NCI-H2081 treated with DMSO at 0.1 percent for 48 hours (cell line): ENCODE data around the gene MAP3K12.

Experiments used
- DNase-seq: peaks from one replicate; lab custom pipeline; 2025; lab: John Stamatoyannopoulos, UW

The MAP3K12 gene

DNA sequence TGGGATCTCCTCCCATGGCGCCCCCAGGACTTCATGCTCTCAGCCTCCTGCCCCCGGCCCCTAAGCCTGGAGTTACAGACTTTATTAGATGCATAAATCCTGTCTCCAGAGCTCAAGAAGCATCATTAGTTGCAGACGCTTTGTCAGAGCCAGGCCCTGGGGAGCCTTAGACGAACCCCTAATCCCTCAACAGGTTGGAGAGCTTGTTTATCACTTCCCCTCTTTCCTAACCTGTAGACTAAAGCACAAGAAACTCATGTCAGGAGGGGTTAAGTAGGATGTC lies 8.3 kb upstream of the MAP3K12 start:
- no peak for DNase-seq

DNA sequence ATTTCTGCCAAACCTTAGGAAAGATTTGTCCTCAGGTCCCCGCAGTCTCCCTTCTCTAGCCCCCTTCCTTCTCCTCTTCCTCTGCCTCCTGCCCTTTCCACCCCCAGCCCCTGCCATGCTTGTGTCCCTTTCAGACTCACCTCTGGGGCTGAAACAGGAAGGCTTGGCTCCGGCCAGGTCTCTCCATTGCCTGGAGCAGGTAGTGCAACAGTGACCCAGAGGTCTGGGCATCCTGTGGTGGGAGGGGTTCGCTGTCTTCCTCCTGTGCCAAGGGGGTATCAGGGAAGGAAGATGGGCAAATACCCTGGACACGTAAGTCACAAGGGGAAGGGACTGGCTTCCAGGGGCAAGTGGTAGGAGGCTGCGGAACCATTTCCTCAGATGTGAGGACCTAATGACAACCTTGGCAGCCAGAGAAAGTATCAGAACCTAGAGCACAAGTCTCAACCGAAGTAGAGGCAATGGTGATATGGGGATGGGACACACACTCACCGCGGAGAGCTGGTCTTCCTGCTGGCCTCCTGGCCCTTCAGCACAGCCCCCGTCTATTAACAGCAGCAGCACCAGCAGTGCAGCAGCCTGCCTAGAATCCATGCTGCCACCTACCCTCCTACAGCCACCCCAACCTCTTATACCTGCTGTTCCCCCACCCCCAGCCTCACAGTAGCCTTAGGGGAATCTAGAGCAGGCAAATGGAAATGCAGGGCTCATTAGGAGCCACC lies 7.8 kb upstream of the MAP3K12 start, which contains the start of gene NPFF:
TSS of gene NPFF (minus strand) at position 604 of the 722 bp plus-strand sequence. CDS start at position 594, 10 bp downstream.
- no peak for DNase-seq

DNA sequence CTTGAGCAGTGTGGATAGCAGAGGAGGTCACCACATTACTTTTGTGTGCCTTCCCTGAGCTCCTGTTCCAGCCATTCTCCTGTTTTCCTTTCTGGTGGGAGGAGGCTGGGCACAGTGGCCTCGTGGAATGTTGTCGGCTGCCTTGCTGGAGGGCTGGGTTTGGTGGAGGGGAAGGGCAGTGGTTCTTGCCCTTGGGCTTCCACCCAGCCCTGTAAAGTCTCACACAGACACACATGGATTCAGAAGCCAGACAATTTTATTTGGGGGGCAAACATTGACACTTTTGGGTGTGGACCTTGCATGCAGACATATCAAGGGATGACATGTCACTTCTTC lies 7.2 kb upstream of the MAP3K12 start:
- no peak for DNase-seq

DNA sequence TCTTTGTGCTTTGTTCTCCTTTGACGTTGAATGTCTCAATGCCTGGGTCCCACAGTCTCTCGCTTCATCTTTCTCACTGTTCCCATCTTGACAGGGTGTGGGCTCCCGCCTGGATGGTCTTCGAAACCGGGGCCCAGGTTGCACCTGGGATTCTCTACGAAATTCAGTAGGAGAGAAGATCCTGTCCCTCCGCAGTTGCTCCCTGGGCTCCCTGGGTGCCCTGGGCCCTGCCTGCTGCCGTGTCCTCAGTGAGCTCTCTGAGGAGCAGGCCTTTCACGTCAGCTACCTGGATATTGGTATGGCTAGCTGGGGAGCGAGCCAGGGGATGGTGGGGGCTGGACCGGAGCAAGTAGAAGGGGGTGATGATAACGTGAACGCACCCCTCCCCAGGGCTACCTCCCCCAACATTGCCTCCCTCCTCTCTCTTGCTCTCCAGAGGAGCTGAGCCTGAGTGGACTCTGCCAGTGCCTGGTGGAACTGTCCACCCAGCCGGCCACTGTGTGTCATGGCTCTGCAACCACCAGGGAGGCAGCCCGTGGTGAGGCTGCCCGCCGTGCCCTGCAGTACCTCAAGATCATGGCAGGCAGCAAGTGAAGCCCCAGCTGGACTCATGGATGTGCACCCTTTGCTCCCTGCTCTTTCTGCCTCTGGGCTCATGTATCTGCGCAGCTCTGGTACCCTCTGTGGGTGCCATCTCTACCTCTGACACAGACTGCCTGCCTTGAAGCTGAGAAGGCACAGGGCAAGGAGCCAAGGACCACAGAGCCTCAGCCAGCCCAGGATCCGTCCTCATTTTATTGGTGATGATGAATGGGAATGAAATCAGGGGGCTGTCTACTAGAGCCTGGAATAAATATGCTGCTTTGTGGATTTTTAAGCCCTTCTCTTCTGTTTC lies 6.5 kb upstream of the MAP3K12 start:
- DNase-seq = no peak

DNA sequence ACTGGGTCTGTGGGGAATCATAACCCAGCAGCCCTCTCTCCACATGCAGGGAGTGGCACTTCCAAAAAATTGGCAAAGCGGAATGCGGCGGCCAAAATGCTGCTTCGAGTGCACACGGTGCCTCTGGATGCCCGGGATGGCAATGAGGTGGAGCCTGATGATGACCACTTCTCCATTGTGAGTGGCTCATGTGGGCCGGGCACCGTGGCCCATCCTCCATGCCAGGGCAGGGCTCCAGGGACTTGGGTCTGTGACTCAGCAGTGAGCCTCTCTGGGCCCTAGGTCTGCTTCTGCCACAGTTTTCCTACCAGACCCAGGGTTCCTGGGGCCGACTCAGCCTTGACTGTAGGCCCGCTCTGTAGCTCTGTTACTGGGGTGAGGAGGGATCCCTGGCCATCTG lies 5.8 kb upstream of the MAP3K12 start:
- DNase-seq = no peak

DNA sequence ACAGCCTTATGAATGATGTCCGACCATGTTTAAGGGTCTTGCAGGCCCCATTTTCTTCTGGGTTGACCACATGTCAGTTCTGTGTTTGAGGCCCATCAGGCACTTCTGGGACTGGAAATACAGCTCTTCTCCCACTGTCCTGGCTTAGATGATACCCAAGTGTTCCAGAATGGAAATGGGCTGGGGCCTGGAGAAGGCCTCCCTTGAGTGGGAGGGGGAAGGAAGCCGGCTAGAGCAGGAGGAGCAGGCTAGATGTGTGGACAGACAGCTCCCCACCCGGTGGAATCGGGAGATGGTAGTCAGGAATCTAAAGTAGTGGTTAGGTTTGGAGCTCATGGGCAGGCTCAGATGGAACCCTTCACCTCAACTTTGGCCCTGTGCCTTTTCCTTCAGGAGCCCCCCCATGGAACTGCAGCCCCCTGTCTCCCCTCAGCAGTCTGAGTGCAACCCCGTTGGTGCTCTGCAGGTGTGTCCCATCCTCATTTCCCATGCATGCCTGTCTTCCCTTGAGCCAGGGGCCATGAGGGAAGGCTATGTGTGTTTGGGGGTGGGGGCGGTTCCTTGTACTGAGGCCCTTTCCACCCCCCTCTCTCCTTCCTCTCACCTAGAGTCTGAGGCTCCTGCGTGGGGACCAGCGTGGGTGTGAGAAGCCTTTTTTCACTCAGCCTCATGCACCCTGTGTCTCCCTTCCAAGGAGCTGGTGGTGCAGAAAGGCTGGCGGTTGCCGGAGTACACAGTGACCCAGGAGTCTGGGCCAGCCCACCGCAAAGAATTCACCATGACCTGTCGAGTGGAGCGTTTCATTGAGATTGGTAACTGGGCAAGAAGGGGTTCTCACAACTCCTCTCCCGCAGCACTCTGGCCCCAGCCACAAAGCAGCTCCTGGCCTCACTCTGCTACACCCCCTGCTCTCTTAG lies 5.0 kb upstream of the MAP3K12 start:
- no peak for DNase-seq

DNA sequence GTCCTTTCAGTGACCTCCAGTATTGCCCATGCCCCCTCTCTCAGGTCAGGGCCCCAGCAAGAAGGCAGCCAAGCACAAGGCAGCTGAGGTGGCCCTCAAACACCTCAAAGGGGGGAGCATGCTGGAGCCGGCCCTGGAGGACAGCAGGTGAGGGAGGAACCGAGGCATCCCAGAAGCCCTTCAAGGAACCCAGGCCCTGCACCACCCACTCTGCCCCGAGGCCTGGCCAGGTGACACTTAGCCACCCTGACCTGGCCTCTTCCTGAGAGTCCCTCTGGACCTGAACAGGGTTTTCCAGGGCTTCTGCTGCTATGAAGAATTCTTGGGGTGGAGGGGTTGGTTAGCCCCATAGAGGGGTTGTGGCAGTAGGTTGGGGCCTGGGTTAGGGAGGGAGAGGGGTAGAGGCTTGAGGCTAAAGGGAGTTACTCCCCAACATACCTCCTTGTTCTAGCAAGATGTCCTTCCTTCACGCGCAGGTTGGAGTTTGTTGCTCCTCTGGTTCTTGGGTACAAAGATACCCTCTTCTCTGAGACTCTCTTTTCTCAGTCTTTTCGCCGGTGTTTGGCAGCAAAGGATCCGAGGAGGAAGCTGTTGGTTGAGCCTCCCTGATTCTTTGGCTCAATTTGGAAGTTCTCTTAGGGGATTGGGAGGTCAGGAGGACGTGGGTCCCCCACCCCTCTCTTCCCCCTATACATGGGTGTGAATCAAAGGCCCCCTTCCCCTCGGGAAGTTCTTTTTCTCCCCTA lies 3.9 kb upstream of the MAP3K12 start:
- no peak for DNase-seq

DNA sequence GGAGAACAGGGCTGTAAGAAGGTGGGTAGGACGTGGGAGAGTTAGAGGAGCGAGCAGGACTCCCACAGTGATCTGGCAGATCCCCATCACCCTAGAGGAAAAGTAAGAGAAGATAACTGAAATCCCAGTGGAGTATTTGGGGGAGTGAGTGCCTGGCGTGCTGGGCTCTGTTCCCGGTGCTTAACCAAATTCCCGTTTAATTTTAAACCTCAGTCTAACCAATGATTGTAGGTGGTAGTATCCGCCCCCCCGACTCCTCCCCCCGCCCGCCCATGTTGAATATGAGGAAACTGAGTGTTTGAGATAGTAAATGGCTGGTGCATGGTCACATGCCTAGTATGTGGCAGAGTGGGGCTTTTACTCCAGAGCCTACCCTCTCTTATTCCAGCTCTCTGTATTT lies 3.1 kb upstream of the MAP3K12 start:
- DNase-seq = no peak

DNA sequence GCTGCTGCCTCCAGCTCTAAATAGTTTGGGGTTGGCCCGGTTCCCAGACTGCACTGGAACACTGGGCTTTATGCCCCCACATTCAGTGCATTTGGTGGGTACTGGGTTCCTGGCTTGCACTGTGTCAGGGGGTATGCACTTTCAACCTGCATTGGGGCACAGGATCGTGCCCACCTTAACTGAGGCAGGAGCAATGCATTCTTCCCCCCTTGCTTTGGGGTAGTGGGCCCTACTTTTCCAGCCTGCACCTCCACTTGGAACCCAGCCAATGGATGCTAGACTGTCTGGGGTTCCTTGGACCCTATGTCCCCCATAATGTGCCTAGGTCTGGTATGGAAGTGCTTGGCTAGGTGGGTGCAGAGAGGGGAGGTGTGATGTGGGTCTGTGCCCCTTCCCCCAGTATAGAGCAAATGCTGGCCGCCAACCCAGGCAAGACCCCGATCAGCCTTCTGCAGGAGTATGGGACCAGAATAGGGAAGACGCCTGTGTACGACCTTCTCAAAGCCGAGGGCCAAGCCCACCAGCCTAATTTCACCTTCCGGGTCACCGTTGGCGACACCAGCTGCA lies 2.4 kb upstream of the MAP3K12 start:
- no peak for DNase-seq

DNA sequence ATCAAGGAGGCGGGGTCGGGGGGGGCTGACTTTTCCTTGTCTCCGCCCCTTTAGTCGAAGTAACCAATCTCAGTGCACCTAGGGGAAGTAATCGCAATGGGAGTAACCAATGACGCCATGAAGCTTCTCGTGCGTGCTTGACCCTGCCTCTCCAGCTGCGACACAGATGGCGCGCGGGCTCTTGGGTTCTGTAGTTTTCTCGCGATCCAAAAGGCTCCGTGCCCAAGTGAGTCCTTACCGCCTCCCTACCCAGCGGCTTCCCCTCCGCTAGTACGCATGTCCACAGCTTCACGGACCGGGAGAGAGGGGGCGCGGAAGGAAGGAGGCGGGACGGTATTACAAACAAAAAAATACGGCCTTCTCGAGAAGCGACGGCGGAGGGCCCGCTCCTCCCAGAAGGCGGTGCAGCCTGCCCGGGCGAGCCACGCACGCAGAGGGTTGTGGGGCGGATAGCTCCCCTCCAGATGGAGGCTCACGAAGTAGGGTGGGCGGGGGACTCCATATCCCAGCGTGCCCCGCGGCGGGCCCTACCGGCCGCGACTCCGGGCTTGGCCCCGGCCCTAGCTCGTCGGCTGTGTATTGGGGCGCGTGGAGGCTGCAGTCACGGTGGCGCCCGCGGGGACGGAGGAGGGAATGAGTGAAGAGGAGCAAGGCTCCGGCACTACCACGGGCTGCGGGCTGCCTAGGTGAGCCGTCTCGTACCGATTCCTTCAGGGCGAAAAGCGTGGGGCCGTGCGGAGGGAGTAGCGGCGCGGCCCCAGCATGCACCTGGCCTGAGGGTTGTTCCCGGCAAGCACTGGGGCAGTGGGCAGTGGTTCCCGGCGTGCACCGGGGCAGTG lies 1.7 kb upstream of the MAP3K12 start, which contains the start of gene TARBP2:
TSS of gene TARBP2 (plus strand) at position 508 of the 839 bp plus-strand sequence. CDS start at position 634, 126 bp downstream.
- peak; percentile 99 for DNase-seq

DNA sequence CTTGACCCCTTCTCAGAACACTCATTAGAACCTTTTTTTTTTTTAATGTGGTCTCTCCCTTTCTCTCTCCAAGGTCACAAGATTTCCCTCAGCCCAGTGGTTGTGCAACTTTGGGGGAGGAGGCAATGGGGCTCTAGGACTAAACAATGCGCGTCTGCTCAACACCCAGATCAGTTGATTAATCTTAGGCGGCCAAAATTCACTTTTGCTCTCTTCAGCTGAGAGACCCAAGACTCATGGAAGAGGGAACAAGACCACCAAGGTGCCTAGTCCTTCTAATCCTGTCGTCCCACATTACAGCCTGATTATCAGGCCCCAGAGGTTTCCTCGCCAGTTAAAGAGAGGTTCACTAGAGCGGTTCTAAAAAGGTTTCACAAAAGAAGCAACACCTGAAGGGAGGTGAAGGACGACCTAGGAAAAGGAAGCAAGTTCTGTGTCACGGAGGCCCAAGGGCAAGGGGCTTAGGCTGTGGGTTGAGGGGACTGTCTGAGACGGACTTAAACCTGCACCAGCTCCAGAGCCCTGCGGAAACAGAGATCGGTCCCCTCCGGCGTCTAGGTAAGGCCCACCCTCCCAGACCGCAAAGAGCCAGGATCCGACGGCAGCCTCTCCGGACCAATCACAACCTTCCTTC lies 1.0 kb upstream of the MAP3K12 start:
- no peak for DNase-seq

DNA sequence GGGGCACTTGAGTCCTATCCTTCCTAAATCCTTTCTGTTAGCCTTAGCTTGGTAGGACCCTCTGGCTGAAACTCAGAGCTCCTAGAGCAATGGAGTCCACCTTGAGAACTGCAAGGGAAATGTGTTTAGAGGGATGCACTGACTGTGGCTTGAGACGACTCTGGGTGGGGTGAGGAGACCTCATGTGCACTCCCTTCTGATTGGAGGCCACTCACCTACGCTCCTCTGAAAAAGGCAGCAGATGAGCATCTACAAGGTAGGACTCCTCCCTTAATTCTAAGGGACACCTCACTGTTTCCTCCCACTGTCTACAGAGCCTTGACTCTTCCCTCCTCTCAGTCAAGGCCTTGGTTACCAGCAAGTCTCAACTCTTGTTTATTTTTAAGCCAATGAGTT lies 1.0 kb downstream of the MAP3K12 start:
- no peak for DNase-seq

DNA sequence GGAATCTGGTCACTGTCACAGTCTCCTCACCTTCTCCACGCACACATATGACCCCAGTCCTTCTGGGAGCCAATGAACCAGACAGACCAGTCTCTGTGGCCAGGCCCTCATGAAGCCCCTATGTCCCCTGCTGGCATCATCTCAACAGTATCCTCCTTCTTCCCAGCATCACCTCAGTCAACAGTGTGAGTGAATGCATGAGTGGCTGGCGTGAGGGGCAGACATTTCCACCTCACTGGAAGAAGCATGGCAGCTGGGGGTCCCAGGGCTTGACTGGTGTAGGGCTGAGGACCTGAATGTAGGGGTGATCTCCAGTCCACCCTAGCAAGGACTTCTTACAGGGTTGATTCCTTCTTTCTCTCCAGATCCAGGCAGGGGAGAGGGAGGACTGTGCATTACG lies 1.8 kb downstream of the MAP3K12 start:
- DNase-seq = no peak

DNA sequence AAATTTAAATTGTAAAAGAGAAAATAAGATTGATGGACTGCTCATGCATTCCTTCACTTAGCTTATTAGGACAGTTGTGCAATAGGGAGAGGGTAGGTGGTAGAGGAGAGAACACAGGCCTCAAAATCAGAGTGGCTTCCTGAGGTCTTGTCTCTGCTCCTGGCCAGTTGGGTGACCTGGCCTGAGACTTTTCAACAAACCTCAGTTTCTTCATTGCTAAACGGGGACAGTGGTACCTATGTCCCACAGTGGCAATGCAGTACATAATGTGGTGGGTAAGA lies 2.6 kb downstream of the MAP3K12 start:
- no peak for DNase-seq

DNA sequence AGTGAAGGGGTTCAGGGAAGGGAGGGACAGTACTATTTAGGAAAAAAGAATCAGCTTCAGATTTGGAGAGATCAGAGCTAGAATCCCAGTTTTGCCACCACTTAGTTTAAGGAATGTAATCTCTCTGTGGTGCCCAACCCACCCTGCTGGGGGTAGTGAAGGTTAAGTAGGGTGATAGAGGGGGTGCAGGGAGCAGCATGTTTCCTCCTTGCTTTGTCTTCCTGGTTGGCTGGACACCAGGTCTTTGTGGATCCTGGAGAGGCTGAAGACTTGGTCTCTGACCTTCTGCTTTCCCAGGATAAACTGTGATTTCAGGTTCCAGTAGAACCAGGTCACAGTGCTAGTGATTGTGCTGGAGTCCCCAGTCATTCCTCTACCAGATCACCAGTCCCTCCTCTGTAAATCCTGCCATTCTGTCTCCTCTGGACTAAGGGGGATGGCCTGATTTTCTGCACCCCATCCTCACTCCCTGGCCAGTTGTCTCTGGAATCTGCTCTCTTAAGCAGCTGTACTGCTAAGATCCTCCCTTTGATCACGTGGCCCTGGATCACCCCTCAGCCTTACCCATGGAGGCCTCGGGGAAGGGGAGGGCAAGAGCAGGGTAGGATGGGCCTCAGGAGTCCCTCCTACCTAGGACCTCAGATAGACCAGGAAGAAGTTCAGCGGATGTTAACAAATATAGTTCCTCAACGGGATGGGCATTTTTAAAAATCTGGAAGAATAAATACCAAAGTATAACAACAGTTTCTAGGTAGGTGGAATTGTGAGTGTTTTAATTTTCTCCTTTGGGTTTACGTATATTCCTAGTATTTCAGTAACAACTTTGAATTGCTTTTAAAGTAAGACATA lies 3.1 kb downstream of the MAP3K12 start:
- DNase-seq = no peak

DNA sequence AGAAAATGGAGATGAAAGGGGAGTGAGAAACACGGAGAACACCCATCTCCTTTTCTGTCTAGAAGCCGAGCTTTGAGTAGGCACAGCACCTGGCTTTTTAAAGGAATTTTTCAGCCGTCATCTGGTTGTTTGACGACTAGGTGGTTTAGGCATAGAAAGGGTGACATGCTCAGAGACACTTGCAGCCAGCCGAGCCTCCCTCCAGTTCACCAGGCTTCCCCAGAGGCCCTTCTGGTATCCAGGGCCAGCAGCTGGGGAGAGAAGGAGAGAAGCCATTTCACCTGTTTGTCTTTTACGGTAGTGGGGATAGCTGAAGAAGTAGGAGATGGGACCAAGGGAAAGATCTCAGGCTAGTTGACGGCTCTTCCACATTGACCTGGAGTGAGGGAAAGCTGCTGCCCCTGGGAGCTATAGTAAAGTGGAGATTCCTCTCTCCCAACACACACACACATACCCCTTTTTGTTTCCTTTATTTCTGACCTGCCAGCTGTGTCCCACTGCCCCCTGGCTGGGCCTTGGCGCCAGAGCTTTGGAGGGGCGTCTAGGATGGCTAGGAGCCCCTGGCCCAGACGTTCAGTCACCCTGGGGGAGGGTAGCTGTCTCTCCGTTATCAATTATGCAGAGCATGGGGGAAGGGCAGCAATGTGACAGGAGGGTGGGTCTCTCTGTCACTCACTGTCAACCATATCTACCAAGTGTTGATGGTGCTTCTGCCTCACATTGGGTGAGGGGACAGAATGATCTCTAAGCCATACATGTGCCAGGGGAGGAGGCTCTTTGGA lies 5.5 kb downstream of the MAP3K12 start:
- no peak for DNase-seq

DNA sequence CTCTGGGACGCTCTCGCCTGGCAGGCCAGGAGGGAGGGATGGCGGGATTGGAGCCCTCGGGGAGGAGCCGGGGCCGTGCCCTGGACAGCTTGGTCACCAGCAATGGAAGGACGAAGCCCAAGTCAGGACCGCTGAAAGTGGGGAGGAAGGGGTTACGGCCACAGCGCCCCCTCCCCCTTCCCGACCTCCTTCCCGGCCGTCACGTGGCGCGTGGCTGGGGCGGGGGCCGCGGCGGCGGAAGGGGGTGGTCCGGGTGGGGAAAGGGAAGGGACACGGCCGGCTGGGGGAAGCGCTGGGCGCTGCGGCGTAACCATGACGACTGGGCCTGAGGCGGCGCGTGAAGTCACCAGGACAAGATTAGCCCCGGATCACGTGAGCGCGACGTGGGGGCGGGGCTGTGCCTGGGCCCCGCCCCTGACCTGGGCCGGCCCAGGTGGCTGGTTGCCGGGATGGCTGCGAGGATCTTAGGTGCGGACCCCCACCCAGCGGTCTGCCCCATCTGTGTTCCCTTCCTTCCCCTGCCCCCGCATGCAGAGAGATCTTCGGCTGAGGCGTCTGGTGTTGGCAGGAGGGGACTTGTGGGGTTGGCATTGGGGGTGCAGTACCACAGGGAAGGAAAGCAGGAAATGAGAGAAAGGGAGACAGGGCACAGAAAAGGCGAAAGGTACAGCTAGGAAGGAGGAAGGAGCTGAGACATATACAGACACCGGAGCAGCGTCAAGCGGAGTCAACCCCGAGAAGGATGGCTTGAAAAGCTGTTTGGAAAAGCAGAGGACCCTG lies 6.2 kb downstream of the MAP3K12 start:
- DNase-seq = peak; percentile 63

DNA sequence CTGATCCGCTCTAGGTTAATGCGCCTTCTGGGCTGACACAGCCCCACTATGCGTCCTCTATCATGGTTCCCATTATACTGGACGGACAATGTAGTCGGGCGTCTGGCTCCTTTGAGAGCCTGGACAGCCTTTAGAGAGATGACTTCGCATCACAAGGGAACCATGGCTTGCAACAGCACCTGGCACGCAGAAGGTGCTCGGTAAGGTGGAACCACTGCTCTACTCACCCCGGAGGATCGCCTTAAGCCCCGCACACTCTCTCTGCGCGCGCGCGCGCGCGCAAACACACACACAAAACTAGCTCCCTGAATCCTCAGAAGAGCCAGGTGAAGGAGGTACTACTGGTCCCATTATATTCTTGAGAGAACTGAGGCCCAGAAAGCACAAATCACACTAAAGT lies 7.1 kb downstream of the MAP3K12 start:
- no peak for DNase-seq
